Tracheal epithelial cell (primary cell): Measurements from ENCODE around the gene COL11A2. TPM values are rescaled to one million over a fixed set of nuclear protein-coding genes. Genes with fewer than 3 reads are reported as not detected.

Source experiments
- total RNA-seq: library from RNA; depleted of rRNA; stranded (reverse); fragments of >200 nt; gene quantifications from 2 replicates; pipeline ENCODE4 v1.2.1, GENCODE V29; 2014

The COL11A2 gene
- 0.24 and 0.43 TPM in 2 replicates for total RNA-seq

GRCh38 chr6:33192105-33192646, at the start of gene COL11A2:
Gene COL11A2, minus strand, starts transcription at chr6:33192467. Its CDS starts 227 bp downstream, at chr6:33192240.

GRCh38 chr6:33208091-33208967, 16.1 kb upstream of the COL11A2 start, which contains the start of gene RING1:
Gene RING1, plus strand, starts transcription at chr6:33208500. Its CDS starts 323 bp downstream, at chr6:33208823.

GRCh38 chr6:33204415-33205190, 12.3 kb upstream of the COL11A2 start, which contains the start of gene HSD17B8:
Gene HSD17B8, plus strand, starts transcription at chr6:33204655. Its CDS starts 14 bp downstream, at chr6:33204669.

GRCh38 chr6:33200219-33201146, 8.2 kb upstream of the COL11A2 start, which contains the start of the genes RXRB and SLC39A7:
Gene RXRB, minus strand, starts transcription at chr6:33200665. Its CDS starts 189 bp downstream, at chr6:33200476.
Gene SLC39A7, plus strand, starts transcription at chr6:33200867. Its CDS starts 379 bp downstream, at chr6:33201246.

Other genes with a start within 250 kb of the COL11A2 start
- 1.2 and 1.5 TPM in 2 replicates for gene HLA-DMA, start 239.4 kb downstream of the COL11A2 start, total RNA-seq
- gene BRD2, start 223.9 kb downstream of the COL11A2 start, total RNA-seq, result 48.9 and 66.1 TPM in 2 replicates
- 0.24 TPM in 1 of 2 replicates, not detected in the other for gene HLA-DOA, start 182.9 kb downstream of the COL11A2 start, total RNA-seq
- gene HLA-DPA1, start 118.8 kb downstream of the COL11A2 start, total RNA-seq, result 3.6 and 4.5 TPM in 2 replicates
- gene HLA-DPB1, start 116.5 kb downstream of the COL11A2 start, total RNA-seq, result 1.1 and 3.6 TPM in 2 replicates
- 15.2 and 18.1 TPM in 2 replicates for gene RXRB, start 8.2 kb upstream of the COL11A2 start, total RNA-seq
- 43.1 and 60.0 TPM in 2 replicates for gene SLC39A7, start 8.4 kb upstream of the COL11A2 start, total RNA-seq
- gene HSD17B8, start 12.2 kb upstream of the COL11A2 start, total RNA-seq, result 48.0 and 64.6 TPM in 2 replicates
- 24.5 and 31.6 TPM in 2 replicates for gene RING1, start 16.0 kb upstream of the COL11A2 start, total RNA-seq
- gene VPS52, start 79.4 kb upstream of the COL11A2 start, total RNA-seq, result 17.5 and 24.1 TPM in 2 replicates
- gene RPS18, start 79.6 kb upstream of the COL11A2 start, total RNA-seq, result 4,554 and 7,694 TPM in 2 replicates
- 3.6 and 11.1 TPM in 2 replicates for gene B3GALT4, start 84.7 kb upstream of the COL11A2 start, total RNA-seq
- 101 and 139 TPM in 2 replicates for gene WDR46, start 96.8 kb upstream of the COL11A2 start, total RNA-seq
- 42.2 and 47.1 TPM in 2 replicates for gene PFDN6, start 97.1 kb upstream of the COL11A2 start, total RNA-seq
- 42.9 and 45.8 TPM in 2 replicates for gene RGL2, start 106.5 kb upstream of the COL11A2 start, total RNA-seq
- gene TAPBP, start 121.6 kb upstream of the COL11A2 start, total RNA-seq, result 38.6 and 108 TPM in 2 replicates
- 13.9 and 14.2 TPM in 2 replicates for gene ZBTB22, start 125.3 kb upstream of the COL11A2 start, total RNA-seq
- 27.5 and 49.6 TPM in 2 replicates for gene DAXX, start 130.5 kb upstream of the COL11A2 start, total RNA-seq
- gene KIFC1, start 199.4 kb upstream of the COL11A2 start, total RNA-seq, result 0.85 and 5.3 TPM in 2 replicates
- 9.9 and 15.1 TPM in 2 replicates for gene PHF1, start 218.5 kb upstream of the COL11A2 start, total RNA-seq
- gene CUTA, start 225.6 kb upstream of the COL11A2 start, total RNA-seq, result 42.2 and 93.7 TPM in 2 replicates
- gene SYNGAP1, start 227.6 kb upstream of the COL11A2 start, total RNA-seq, result 1.4 and 2.1 TPM in 2 replicates